NOMO-1 treated with dmso at 0.1 percent for 144 hours (cell line): Measurements from ENCODE around the gene THAP12.

ENCODE experiments used
- DNase-seq: peaks from one replicate; lab custom pipeline; 2025; ENCODE audit not compliant: unreplicated experiment; lab: John Stamatoyannopoulos, UW

THAP12 gene

DNA sequence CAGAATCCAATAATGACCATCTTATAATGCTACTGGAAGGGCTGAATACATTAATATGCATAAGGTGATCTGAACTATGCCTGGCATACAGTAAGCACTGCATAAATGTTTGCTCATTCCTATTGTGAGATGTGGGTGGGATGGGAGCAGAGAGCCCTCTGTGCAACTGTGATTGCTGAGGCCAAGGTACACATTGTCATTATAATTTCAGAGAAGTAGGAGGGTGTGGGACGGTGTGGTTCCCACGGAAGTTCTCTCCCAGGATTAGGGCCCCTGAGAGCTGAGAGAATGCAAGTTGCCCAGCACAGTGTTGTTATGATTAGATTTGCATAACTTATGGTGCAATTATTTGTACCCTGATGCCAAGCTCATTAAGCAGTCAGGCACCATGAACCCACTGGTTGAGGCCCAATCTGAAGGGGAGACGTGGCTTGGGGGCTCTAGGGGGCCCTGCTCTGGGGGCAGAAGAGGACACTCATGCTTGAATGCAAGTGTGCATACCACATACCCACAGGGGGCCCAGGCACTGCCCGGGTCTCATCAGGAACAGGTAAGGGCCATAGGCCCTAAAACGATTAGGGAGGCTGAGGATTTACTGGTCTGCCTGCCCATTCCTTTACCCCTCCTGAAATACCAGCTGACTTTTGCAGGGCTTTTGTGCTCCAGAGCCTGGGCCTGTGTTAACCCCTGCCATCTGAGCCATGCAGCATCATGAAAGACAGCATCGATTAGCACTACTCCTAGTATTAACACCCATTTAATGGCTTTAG, 72.8 kb downstream of the THAP12 start:
- DNase-seq: no peak

GRCh38 chr11:76307396-76307795, 73.5 kb downstream of the THAP12 start:
- DNase-seq: no peak

DNA sequence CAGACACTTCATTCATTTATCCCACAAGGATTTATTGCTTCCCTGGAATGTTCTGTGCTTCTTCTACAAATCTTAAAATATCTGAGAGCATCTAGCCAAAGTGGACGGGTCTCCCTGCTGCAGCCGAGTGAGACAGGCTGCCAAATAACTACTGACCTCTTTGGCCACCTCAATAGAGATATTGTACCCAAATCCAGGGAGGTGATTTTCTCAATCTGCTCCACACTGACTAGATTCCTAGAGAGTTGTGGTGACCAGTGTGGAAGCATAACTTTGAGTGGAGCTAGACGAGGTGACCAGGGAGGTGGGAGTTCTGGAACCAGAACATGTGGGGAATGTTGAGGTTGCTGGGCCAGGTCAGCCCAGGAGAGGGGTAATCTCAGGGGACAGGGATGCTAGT, 77.5 kb downstream of the THAP12 start:
- DNase-seq: no peak

DNA sequence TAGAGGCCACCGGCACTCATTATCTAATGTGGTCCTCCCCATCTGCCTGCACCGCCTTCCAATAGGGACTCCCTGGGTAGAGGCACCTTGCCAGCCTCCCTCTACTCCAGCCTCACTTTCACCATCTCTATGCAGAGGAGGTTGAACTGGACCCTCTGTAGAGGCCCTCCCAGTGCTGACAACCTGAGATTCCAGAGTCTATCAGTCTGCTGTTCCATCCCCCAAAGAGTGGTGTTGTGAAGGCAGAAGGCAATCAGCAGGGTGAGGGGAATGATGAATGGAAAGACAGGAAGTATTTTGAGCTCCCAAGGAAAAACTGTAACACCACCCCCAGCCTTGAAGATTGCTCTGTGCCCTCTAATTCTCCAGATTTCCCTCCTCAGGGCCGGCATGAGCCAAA, 77.9 kb downstream of the THAP12 start:
- DNase-seq: no peak
